Mesodermal cell (in vitro differentiated cells): Measurements from ENCODE around the gene C16orf86.

Experiments
- H3K27ac ChIP-seq: 2 replicates; pipeline ENCODE4 v1.7.0; 2013; ENCODE audit warnings: mild to moderate bottlenecking, low read depth, low read length, moderate library complexity; ENCODE audit not compliant: severe bottlenecking
- H3K36me3 ChIP-seq: 2 replicates; pipeline ENCODE4 v1.7.1; 2013; ENCODE audit warnings: mild to moderate bottlenecking, low read length, moderate library complexity; ENCODE audit not compliant: control insufficient read depth, insufficient read depth
- H3K4me1 ChIP-seq: one replicate; pipeline ENCODE4 v1.7.1; 2013; ENCODE audit warnings: mild to moderate bottlenecking, low read length; ENCODE audit not compliant: insufficient read depth, control insufficient read depth, poor library complexity, severe bottlenecking
- H3K4me3 ChIP-seq: 2 replicates; pipeline ENCODE4 v1.7.0; 2013; ENCODE audit warnings: low read length, control low read depth, mild to moderate bottlenecking; ENCODE audit not compliant: insufficient read depth, poor library complexity, severe bottlenecking; ENCODE audit errors: extremely low read depth
- H3K9me3 ChIP-seq: 2 replicates; pipeline ENCODE4 v1.7.1; 2013; ENCODE audit warnings: mild to moderate bottlenecking, low read length, moderate library complexity; ENCODE audit not compliant: control insufficient read depth
- WGBS, 2 experiments: methylation state at CpG; one replicate each; pipeline ENCODE4 v1.1.5; 2013; ENCODE audit warnings: missing lambda C conversion rate in 2 of 2; ENCODE audit not compliant: insufficient coverage in 2 of 2; 5-methylcytosine and 5-hydroxymethylcytosine counted together

C16orf86 gene

GRCh38 chr16:67647681-67648080 lies 18.9 kb upstream of the C16orf86 start:
- H3K36me3 ChIP-seq = no peaks in the 10 kb centered on the region
- no peaks in the 10 kb centered on the region for H3K4me1 ChIP-seq
- H3K9me3 ChIP-seq = no peaks in the 10 kb centered on the region
- 94 to 100% methylated on average over 1 to 6 of the region's 13 CpGs for WGBS, 2 experiments
- no peak overlapping the region for H3K4me3 ChIP-seq
- no peak overlapping the region for H3K27ac ChIP-seq

DNA sequence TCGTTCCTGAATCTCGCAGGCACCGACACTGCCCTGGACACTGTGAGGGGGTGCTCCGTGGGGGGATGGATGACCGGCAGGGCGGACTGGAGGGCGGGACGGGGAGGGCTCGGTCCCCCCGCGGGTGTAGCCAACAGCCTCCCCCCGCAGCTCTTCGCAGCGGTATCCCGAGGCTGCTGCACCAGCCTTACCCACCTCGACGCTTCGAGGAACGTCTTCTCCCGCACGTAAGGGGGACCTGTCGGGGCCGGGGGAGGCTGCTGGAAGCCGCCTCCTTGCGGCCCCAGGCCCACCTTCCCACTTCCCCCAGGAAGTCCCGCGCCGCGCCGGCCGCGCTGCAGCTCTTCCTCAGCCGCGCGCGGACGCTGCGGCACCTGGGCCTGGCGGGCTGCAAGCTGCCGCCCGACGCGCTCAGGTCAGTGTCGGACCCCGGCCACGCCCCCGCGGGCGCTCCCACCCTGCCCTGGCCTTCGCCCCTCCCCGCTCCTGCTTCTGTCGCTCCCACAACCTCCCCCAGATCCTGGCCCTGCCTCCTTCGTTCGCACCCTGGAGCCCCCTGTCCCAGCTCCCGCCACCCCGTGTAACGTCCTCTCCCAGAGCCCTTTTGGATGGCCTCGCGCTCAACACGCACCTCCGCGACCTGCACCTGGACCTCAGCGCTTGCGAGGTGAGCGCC lies 18.4 kb upstream of the C16orf86 start:
- H3K36me3 ChIP-seq = no peaks in the 10 kb centered on the region
- no peak overlapping the region for H3K4me3 ChIP-seq
- H3K4me1 ChIP-seq = no peaks in the 10 kb centered on the region
- 85 to 90% methylated on average over 42 to 61 of the region's 65 CpGs for WGBS, 2 experiments
- H3K27ac ChIP-seq = no peak overlapping the region
- H3K9me3 ChIP-seq = no peaks in the 10 kb centered on the region

- no peaks in the 10 kb centered on the region for H3K36me3 ChIP-seq
- H3K4me3 ChIP-seq = no peak overlapping the region
- no peak overlapping the region for H3K27ac ChIP-seq
- H3K9me3 ChIP-seq = no peaks in the 10 kb centered on the region
- 95 to 96% methylated on average over 27 to 35 of the region's 35 CpGs for WGBS, 2 experiments
- no peaks in the 10 kb centered on the region for H3K4me1 ChIP-seq
Observed at GRCh38 chr16:67648764-67649407, 17.7 kb upstream of the C16orf86 start.

- Histone ChIP-seq H3K36me3 (no peaks in the 10 kb centered on the region), H3K9me3 (no peaks in the 10 kb centered on the region), H3K27ac (no peak overlapping the region), H3K4me3 (no peak overlapping the region), H3K4me1 (no peaks in the 10 kb centered on the region)
- 74 to 76% methylated on average over 30 to 31 of the region's 34 CpGs for WGBS, 2 experiments
Observed at GRCh38 chr16:67649494-67649931, 17.1 kb upstream of the C16orf86 start.

GRCh38 chr16:67650023-67650422 lies 16.6 kb upstream of the C16orf86 start:
- Histone ChIP-seq H3K4me3 (no peak overlapping the region), H3K27ac (no peak overlapping the region), H3K9me3 (no peaks in the 10 kb centered on the region), H3K36me3 (no peaks in the 10 kb centered on the region), H3K4me1 (no peaks in the 10 kb centered on the region)
- WGBS, 2 experiments = 88 to 91% methylated on average over 7 of the region's 8 CpGs

DNA sequence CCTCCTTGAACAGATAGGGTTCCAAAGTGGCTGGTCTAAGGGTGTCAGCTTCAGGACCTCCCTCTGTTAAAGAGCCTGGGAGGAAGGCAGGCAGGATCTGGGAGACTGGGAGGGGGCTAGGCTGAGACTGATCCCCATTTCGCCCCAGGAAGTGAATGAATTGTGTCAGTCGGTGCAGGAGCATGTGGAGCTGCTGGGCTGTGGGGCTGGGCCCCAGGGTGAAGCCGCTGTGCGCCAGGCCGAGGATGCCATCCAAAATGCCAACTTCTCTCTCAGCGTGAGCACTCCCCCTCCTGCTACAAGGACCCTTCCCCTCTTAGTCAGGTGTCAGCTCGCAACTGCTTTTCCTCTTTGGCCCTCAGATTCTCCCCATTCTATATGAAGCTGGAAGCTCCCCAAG lies 15.6 kb upstream of the C16orf86 start:
- H3K4me1 ChIP-seq = no peaks in the 10 kb centered on the region
- H3K36me3 ChIP-seq = no peaks in the 10 kb centered on the region
- H3K4me3 ChIP-seq = no peak overlapping the region
- 81 to 94% methylated on average over 5 to 7 of the region's 7 CpGs for WGBS, 2 experiments
- H3K9me3 ChIP-seq = no peaks in the 10 kb centered on the region
- H3K27ac ChIP-seq = no peak overlapping the region

DNA sequence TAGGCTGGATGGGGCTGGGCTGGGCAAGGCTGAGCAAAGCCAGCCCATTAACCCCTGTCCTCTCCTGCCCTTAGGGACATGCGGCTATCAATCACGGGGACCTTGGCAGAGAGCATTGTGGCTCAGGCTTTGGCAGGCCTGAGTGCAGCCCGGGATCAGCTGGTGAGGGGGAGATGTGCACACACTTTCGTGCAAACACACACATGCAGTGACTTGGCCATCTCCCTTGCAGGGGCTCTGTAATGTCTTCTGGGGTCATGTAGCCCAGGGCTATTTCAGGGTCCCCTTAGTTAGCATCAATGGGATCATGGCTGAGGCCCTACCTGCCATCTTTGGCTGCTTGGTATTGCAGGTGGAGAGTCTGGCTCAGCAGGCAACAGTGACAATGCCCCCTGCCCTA lies 14.8 kb upstream of the C16orf86 start:
- no peak overlapping the region for H3K4me3 ChIP-seq
- H3K4me1 ChIP-seq = no peaks in the 10 kb centered on the region
- no peak overlapping the region for H3K27ac ChIP-seq
- no peaks in the 10 kb centered on the region for H3K9me3 ChIP-seq
- 85 to 96% methylated on average over 4 of the region's 4 CpGs for WGBS, 2 experiments
- H3K36me3 ChIP-seq = no peaks in the 10 kb centered on the region

GRCh38 chr16:67652578-67653127 lies 14.0 kb upstream of the C16orf86 start:
- Histone ChIP-seq H3K4me3 (peak overlapping the region; percentile 52), H3K27ac (no peak overlapping the region)

GRCh38 chr16:67653128-67653788 lies 13.4 kb upstream of the C16orf86 start:
- Histone ChIP-seq H3K9me3 (no peaks in the 10 kb centered on the region), H3K27ac (no peak overlapping the region), H3K36me3 (peaks cover 6% of the 10 kb centered on the region), H3K4me3 (peak overlapping the region; percentile 52), H3K4me1 (no peaks in the 10 kb centered on the region)
- 0 to 1% methylated on average over 48 to 60 of the region's 68 CpGs for WGBS, 2 experiments

More at GRCh38 chr16:67652578-67653127, 14.0 kb upstream of the C16orf86 start:
- Histone ChIP-seq H3K36me3 (peaks cover 2% of the 10 kb centered on the region), H3K4me1 (no peaks in the 10 kb centered on the region), H3K9me3 (no peaks in the 10 kb centered on the region)
- 3% methylated on average over 34 to 46 of the region's 59 CpGs for WGBS, 2 experiments

- H3K36me3 ChIP-seq = peaks cover 12% of the 10 kb centered on the region
- peak overlapping the region; percentile 52 for H3K4me3 ChIP-seq
- no peak overlapping the region for H3K27ac ChIP-seq
- no peaks in the 10 kb centered on the region for H3K9me3 ChIP-seq
- H3K4me1 ChIP-seq = no peaks in the 10 kb centered on the region
- WGBS, 2 experiments = 42 to 54% methylated on average over 11 to 18 of the region's 25 CpGs
Observed at GRCh38 chr16:67653789-67654402, 12.7 kb upstream of the C16orf86 start.
